Cardiac muscle cell (in vitro differentiated cells and primary cell): ENCODE data around the gene HOXB7. TPM values are rescaled to one million over a fixed set of nuclear protein-coding genes. Genes with fewer than 3 reads are reported as not detected.

ENCODE experiments used
- DNase-seq, 2 donors: peaks; one replicate each; pipeline versions ENCODE4 v3.0.0 to v3.0.0-alpha.2; 2010 to 2017; ENCODE audit warnings: low read depth in 1 of 2, low spot score in 1 of 2
- H3K27ac ChIP-seq: fragments of 200-600 bp; sonication (generic); 2 replicates; pipeline ENCODE4 v1.5.1; 2016
- H3K27me3 ChIP-seq: fragments of 200-600 bp; sonication (generic); 2 replicates; pipeline ENCODE4 v1.6.0; 2016; ENCODE audit warnings: control low read depth
- H3K36me3 ChIP-seq: fragments of 200-600 bp; sonication (generic); 2 replicates; pipeline ENCODE4 v1.5.1; 2016; ENCODE audit warnings: control low read depth
- H3K4me1 ChIP-seq: fragments of 200-600 bp; sonication (generic); 2 replicates; pipeline ENCODE4 v1.8.1; 2017; ENCODE audit warnings: low read depth, mild to moderate bottlenecking, mixed run types
- H3K4me3 ChIP-seq: fragments of 200-600 bp; sonication (generic); 2 replicates; pipeline ENCODE4 v1.5.1; 2016; ENCODE audit warnings: mild to moderate bottlenecking
- H3K9me3 ChIP-seq: fragments of 200-600 bp; sonication (generic); 2 replicates; pipeline ENCODE4 v1.5.1; 2017; ENCODE audit warnings: low read depth, mild to moderate bottlenecking, control low read depth
- polyA plus RNA-seq: library from polyadenylated mRNA; unstranded; fragments of >200 nt; fragmentation: Nextera tagmentation; extraction: Ambion mirVana; gene quantifications from 2 replicates; pipeline ENCODE4 v1.2.1, GENCODE V29; 2016
- total RNA-seq: library from RNA; depleted of rRNA; stranded (reverse); fragments of >200 nt; gene quantifications from 2 replicates; pipeline ENCODE4 v1.2.3, GENCODE V29; 2016
- TF ChIP-seq, protein P1 (sequence below): IDR thresholded peaks from 2 replicates; pipeline ENCODE4 v1.5.1; 2012; ENCODE audit warnings: low read depth, mild to moderate bottlenecking, low read length

The HOXB7 gene
- total and polyA plus RNA-seq, 2 experiments from 2014 or later: not detected

- Histone ChIP-seq H3K9me3 (no peaks in the 10 kb centered on the region), H3K27me3 (peaks cover 100% of the 10 kb centered on the region), H3K36me3 (no peaks in the 10 kb centered on the region), H3K4me1 (no peaks in the 10 kb centered on the region), H3K4me3 (no peak overlapping the region), H3K27ac (no peak overlapping the region)
- TF ChIP-seq, protein P1, sequence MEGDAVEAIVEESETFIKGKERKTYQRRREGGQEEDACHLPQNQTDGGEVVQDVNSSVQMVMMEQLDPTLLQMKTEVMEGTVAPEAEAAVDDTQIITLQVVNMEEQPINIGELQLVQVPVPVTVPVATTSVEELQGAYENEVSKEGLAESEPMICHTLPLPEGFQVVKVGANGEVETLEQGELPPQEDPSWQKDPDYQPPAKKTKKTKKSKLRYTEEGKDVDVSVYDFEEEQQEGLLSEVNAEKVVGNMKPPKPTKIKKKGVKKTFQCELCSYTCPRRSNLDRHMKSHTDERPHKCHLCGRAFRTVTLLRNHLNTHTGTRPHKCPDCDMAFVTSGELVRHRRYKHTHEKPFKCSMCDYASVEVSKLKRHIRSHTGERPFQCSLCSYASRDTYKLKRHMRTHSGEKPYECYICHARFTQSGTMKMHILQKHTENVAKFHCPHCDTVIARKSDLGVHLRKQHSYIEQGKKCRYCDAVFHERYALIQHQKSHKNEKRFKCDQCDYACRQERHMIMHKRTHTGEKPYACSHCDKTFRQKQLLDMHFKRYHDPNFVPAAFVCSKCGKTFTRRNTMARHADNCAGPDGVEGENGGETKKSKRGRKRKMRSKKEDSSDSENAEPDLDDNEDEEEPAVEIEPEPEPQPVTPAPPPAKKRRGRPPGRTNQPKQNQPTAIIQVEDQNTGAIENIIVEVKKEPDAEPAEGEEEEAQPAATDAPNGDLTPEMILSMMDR: no peak
- no peak for DNase-seq
Observed at GRCh38 chr17:48632579-48633265, 21.9 kb upstream of the HOXB7 start.

DNA sequence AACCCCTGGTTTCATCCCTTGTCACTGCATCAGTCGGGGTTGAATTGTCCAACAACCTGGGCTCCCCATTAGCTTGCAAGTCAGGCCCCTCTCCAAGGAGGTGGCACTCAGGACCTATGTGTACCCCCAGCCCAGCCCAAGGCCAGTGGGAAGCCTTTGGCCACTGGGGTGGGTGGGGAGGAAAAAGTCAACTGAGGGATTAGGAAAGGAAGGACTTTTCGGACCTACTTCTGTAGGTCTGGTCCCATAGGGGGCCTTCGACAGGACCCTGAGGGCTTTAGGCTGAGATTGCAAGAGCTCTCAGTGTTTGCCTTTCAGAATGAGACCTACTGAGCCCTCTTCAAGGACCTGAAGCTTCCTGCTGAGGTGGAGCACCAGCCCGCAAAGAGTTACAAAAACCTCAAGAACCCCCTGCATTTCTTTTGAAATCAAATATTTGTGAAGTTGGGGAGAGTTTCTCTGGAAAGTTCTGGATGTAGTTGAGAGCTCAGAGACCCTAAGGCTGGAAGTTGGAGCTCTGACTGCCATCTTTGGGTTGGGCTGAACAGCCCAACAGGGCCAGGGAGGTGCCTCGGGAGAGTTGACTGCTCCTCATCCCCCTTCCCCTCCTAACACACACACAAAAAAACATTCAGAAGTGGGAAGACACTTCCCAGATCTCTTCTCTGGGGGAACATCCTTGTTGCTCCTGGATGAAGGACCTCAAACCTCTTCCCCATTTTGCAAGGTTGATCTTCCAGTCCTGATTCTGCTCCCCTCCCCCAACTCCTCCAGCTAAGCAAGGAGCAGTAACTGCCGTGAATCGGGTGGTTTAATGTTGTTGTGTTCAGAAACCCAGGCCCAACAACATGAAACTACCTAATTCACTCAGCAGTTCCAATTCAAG is 21.1 kb upstream of the HOXB7 start:
- Histone ChIP-seq H3K36me3 (no peaks in the 10 kb centered on the region), H3K9me3 (no peaks in the 10 kb centered on the region), H3K27me3 (peaks cover 100% of the 10 kb centered on the region), H3K27ac (no peak overlapping the region), H3K4me1 (no peaks in the 10 kb centered on the region), H3K4me3 (no peak overlapping the region)
- DNase-seq: no peak
- TF ChIP-seq, protein P1: no peak

DNA sequence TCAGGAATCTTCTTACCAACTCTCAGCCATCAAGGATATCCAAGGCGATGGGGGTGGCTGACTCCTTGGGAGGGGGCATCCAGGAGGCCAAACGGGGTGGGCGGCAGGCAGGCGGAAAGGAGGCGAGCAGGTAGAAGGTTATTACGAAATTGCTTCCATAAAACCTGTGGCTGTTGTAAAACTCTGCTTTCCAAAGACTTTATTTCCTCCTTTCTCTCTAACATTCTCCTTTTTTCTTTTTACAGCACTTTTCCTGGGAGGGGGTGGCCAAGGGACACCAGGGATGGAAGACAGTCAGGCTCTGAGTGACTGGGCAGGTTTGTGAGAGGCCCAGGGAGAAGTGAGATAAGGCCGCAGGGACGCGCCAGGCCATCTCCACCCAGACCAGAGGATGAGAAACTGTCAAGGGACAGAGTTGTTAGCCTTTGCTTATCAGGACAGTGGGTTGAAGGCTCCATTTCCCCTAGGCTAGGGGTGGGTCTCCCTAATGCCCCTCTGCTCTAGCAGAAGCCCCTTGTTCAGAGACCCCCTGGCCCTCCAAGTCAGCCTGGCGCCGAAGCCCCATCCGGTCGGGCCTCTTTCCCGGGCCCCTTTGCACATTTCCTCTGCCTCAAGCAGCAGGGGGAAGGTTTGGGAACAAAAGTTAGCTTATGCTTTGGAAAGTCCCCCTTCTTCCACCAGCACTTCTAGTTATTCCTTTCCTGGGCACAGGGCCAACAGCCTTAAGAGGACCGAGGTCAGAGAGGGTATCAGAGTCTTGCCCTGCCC is 20.3 kb upstream of the HOXB7 start:
- no peaks in the 10 kb centered on the region for H3K9me3 ChIP-seq
- DNase-seq: no peak
- H3K27me3 ChIP-seq: peaks cover 100% of the 10 kb centered on the region
- no peak overlapping the region for H3K27ac ChIP-seq
- TF ChIP-seq, protein P1: no peak
- H3K4me3 ChIP-seq: no peak overlapping the region
- peaks cover 1% of the 10 kb centered on the region for H3K4me1 ChIP-seq
- no peaks in the 10 kb centered on the region for H3K36me3 ChIP-seq

DNA sequence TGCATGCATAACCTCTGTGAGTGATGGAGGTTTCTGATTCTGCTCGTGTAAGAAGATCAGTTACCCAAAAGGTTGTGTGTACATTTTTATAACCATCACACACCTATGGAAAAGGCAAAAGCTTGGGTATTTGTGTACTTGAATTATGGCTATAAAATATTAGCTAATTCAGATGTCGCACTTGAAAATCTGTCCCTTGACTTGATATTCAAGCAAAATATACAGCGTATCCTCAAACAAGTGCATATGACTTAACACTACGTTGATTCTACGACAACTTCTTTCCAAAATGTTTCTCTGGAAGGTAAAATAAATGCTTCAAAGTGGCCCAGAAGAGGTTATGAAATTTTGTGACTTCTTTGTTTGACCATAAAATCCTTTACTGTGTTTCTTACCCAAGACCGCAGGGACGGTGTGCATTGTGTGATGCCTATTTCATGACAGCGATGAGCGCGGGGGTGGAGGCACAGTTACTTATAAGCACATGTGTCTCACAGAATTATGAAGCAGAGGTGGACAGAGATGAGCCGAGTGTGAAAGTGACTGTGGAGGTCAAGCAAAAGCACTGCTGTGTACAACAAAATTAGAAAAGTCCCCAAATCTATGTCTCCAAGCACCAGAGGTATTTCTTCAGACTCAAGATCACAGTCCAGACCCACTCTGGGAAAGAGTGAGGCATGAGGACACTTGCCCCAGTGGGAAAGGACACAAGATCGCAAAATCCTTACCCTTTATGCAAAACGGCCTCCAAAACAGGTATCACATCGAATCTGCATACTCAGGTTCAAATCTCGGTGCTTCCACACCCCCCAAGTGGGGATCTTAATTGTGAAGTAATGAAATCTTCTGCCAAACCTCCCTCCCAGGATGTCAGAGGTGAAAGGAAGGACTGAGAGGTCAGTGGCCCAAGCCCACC is 19.4 kb upstream of the HOXB7 start:
- Histone ChIP-seq H3K4me1 (peaks cover 6% of the 10 kb centered on the region), H3K4me3 (no peak overlapping the region), H3K36me3 (no peaks in the 10 kb centered on the region), H3K27me3 (peaks cover 100% of the 10 kb centered on the region), H3K9me3 (no peaks in the 10 kb centered on the region), H3K27ac (no peak overlapping the region)
- DNase-seq: no peak
- TF ChIP-seq, protein P1: no peak

- Histone ChIP-seq H3K27me3 (peaks cover 100% of the 10 kb centered on the region), H3K27ac (no peak overlapping the region), H3K4me3 (no peak overlapping the region)
Observed at GRCh38 chr17:48629411-48629759, 18.6 kb upstream of the HOXB7 start.

More at GRCh38 chr17:48629411-48629759, 18.6 kb upstream of the HOXB7 start:
- TF ChIP-seq, protein P1: no peak
- H3K4me1 ChIP-seq: peaks cover 6% of the 10 kb centered on the region
- DNase-seq: no peak
- no peaks in the 10 kb centered on the region for H3K9me3 ChIP-seq
- no peaks in the 10 kb centered on the region for H3K36me3 ChIP-seq
